Activated T-cell treated with anti-CD3 and anti-CD28 coated beads, Interleukin-2, amount 50 U/mL, for 1 hour (primary cell): Measurements from ENCODE around the gene RPLP2.

Experiments used
- DNase-seq: peaks from one replicate; pipeline ENCODE4 v3.0.0-alpha.2; 2020

The RPLP2 gene

GRCh38 chr11:810040-810567, 337 bp downstream of the RPLP2 start:
- DNase-seq = no peak

GRCh38 chr11:811446-812245, 1.9 kb downstream of the RPLP2 start:
- no peak for DNase-seq

- DNase-seq = no peak
Measured at GRCh38 chr11:812390-812789, 2.6 kb downstream of the RPLP2 start.

GRCh38 chr11:813072-813455, 3.3 kb downstream of the RPLP2 start:
- DNase-seq = no peak

GRCh38 chr11:813456-814096, 3.8 kb downstream of the RPLP2 start:
- DNase-seq = no peak

GRCh38 chr11:815675-816432, 6.1 kb downstream of the RPLP2 start:
- no peak for DNase-seq

- no peak for DNase-seq
Measured at GRCh38 chr11:816433-816779, 6.6 kb downstream of the RPLP2 start.

GRCh38 chr11:818396-819128, 8.8 kb downstream of the RPLP2 start, which contains the start of gene PNPLA2:
Gene PNPLA2, plus strand, starts transcription at chr11:818914. Its CDS starts 805 bp downstream, at chr11:819719.
- no peak for DNase-seq

GRCh38 chr11:819129-819931, 9.6 kb downstream of the RPLP2 start:
- DNase-seq = peak; percentile 92

GRCh38 chr11:819943-820649, 10.3 kb downstream of the RPLP2 start:
- DNase-seq = peak; percentile 93

GRCh38 chr11:820655-821511, 11.1 kb downstream of the RPLP2 start:
- no peak for DNase-seq

- DNase-seq = no peak
Measured at GRCh38 chr11:821512-822371, 12.0 kb downstream of the RPLP2 start.

GRCh38 chr11:823441-824291, 13.9 kb downstream of the RPLP2 start:
- no peak for DNase-seq

- no peak for DNase-seq
Measured at GRCh38 chr11:824292-824880, 14.6 kb downstream of the RPLP2 start.

GRCh38 chr11:824942-825341, 15.2 kb downstream of the RPLP2 start:
- no peak for DNase-seq

GRCh38 chr11:825366-826226, 15.8 kb downstream of the RPLP2 start:
- no peak for DNase-seq

- DNase-seq = no peak
Measured at GRCh38 chr11:826227-826621, 16.5 kb downstream of the RPLP2 start.
